Measurements from ENCODE around the gene CARD16.
"Not testable (repeated sequence)": the region's sequence is repeated elsewhere in the genome, so short reads cannot be mapped to it uniquely, and the experiment has no call there.

CARD16 gene

GRCh38 chr11:105044557-105045524 lies at the start of gene CARD16:
TSS of gene CARD16 (minus strand) at chr11:105045335. CDS start at chr11:105045297, 38 bp downstream.
- POLR2A ChIA-PET; CTCF ChIA-PET; DNase-seq (ENCODE audit: extremely low spot score): not testable (repeated sequence)

DNA sequence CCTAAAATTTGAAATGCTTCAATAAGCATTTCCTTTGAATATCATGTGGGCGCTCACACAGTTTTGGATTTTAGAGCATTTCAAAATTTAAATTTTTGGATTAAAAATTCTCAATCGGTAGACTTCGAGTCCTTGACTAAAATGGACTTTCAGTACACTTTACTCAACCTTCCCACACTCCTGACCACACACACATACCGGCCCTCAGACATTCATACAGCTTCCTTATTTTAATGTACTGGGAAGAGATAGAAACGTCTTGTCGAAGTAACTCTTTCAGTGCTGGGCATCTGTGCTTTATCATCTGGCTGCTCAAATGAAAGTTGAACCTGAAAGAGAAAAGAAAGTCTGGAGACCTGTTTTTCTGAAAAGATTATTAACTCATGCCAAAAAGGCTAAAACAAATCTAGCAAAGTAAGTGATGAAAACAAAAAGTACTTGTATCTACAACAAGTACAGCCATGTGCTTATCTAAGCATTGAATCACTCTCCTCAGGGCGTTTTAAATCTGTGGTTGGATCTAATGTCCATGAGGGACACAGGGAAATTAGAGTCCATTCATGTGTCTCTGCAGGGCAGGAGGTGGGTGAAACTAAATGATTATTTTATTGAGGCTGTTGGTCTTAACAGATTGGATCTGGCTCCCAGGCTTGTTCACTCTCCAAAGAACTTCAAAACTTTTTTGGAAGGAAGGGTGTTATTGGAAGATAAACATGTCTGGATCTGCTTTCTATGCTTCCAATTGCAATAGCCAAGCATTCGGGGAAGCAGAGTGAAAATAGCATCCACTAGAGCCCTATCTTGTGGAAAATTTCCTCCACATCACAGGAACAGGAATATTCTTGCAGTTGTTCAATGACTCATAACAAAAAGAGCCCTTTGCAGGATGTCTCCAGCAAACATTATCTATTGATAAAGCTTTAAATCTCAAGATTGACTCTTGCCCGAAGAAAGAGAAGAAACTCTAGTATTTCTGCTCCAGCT lies 47.4 kb upstream of the CARD16 start:
- CTCF ChIA-PET, result no interaction called here
- TF ChIP-seq TARDBP (IDR thresholded peaks at IDR 0.05) (no peak), BHLHE40 (IDR thresholded peaks at IDR 0.05; ENCODE audit: borderline replicate concordance) (no peak), HDGF (IDR thresholded peaks at IDR 0.05; ENCODE audit: borderline replicate concordance) (no peak), ARNT (IDR thresholded peaks at IDR 0.05) (no peak), FOXM1 (IDR thresholded peaks at IDR 0.05; ENCODE audit: borderline replicate concordance) (no peak), ELF4 (IDR thresholded peaks at IDR 0.05) (no peak), NFRKB (IDR thresholded peaks at IDR 0.05) (no peak), FOXK2 (IDR thresholded peaks at IDR 0.05) (no peak), SP1 (IDR thresholded peaks at IDR 0.05) (no peak), LEF1 (IDR thresholded peaks at IDR 0.05; ENCODE audit: borderline replicate concordance) (no peak), CTBP1 (IDR thresholded peaks at IDR 0.05; ENCODE audit: borderline replicate concordance) (no peak)
- DNase-seq (ENCODE audit: extremely low spot score), result no peak
- POLR2A ChIA-PET, result no interaction called here

GRCh38 chr11:105081412-105082150 lies 36.4 kb upstream of the CARD16 start:
- CTCF ChIA-PET, result no interaction called here
- POLR2A ChIA-PET, result no interaction called here
- DNase-seq (ENCODE audit: extremely low spot score), result no peak
- TF ChIP-seq CTBP1 (IDR thresholded peaks at IDR 0.05; ENCODE audit: borderline replicate concordance) (no peak), ELF4 (IDR thresholded peaks at IDR 0.05) (no peak), FOXK2 (IDR thresholded peaks at IDR 0.05) (no peak), FOXM1 (IDR thresholded peaks at IDR 0.05; ENCODE audit: borderline replicate concordance) (no peak), TARDBP (IDR thresholded peaks at IDR 0.05) (no peak), SUZ12 (IDR thresholded peaks at IDR 0.05) (no peak), BHLHE40 (IDR thresholded peaks at IDR 0.05; ENCODE audit: borderline replicate concordance) (no peak), ARNT (IDR thresholded peaks at IDR 0.05) (no peak), L3MBTL2 (conservative IDR thresholded peaks at IDR 0.05) (no peak), HDGF (IDR thresholded peaks at IDR 0.05; ENCODE audit: borderline replicate concordance) (no peak), FOXA1 (IDR thresholded peaks at IDR 0.05) (no peak), LEF1 (IDR thresholded peaks at IDR 0.05; ENCODE audit: borderline replicate concordance) (no peak), SP1 (IDR thresholded peaks at IDR 0.05) (no peak), ZNF384 (IDR thresholded peaks at IDR 0.05) (no peak), NFRKB (IDR thresholded peaks at IDR 0.05) (no peak), PKNOX1 (IDR thresholded peaks at IDR 0.05) (no peak)

DNA sequence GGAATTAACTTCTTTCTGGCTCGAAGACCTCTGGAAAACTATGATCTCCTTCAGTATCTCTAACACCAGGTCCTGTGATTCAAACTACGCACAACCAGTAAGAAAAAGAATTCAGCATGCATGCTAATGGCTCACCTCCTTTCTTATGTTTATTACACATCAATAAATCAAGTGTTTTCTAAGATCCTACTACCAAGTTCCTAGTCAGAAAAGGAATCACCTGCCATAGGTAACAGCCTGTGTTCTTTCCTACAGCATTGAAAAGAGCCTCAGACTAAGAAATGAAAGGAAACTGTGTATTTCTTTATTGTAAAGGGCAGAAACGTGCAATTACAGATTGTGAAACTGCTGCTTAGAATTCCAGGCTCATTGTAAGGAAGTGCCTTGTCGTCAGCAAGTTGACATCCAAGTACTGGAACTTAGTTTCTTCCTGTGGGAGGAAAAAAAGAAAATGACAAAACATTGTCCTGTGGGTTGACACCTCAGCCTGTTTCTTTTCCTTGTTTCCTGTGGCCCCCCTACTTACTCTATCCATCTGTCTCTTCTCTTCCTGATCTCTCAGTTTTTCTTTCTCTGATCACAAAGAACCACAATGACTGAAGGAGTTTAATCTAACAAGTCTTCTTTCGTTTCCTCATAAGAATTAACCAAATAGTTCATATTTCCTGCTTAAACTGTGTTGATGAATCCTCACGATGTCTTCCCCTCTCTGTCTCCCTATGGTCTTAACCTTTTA lies 35.2 kb upstream of the CARD16 start:
- CTCF ChIA-PET; DNase-seq (ENCODE audit: extremely low spot score); POLR2A ChIA-PET: not testable (repeated sequence)

DNA sequence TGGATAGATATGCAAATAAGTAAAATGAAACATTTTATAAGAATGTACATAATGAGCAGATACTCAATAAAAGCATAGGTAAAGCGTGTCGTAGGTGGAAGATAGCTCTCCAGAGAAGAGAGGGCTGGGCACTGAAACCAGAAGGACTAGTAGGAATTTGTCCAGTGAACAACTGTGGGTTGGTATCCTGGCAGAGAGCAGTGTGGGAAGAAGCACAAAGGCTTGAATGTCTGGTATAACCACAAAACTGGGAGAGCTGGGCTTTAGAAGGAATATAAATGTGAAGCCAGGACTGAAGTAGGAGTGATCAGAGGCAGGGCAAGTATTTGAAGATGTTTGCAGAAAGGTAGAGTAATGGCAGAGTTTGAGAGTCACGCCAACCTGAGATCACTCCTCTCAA lies 33.1 kb upstream of the CARD16 start:
- POLR2A ChIA-PET, result no interaction called here
- CTCF ChIA-PET, result no interaction called here
- TF ChIP-seq TARDBP (IDR thresholded peaks at IDR 0.05) (no peak), ZNF384 (IDR thresholded peaks at IDR 0.05) (no peak), HDGF (IDR thresholded peaks at IDR 0.05; ENCODE audit: borderline replicate concordance) (no peak), ARNT (IDR thresholded peaks at IDR 0.05) (no peak), NFRKB (IDR thresholded peaks at IDR 0.05) (no peak), CTBP1 (IDR thresholded peaks at IDR 0.05; ENCODE audit: borderline replicate concordance) (no peak), L3MBTL2 (conservative IDR thresholded peaks at IDR 0.05) (no peak), LEF1 (IDR thresholded peaks at IDR 0.05; ENCODE audit: borderline replicate concordance) (no peak), BHLHE40 (IDR thresholded peaks at IDR 0.05; ENCODE audit: borderline replicate concordance) (no peak), PKNOX1 (IDR thresholded peaks at IDR 0.05) (no peak)
- no peak for DNase-seq (ENCODE audit: extremely low spot score)

GRCh38 chr11:105077141-105077790 lies 32.1 kb upstream of the CARD16 start:
- CTCF ChIA-PET; POLR2A ChIA-PET; DNase-seq (ENCODE audit: extremely low spot score): not testable (repeated sequence)

Measured in HEK293T (cell line).